K562 (cell line): ENCODE measurements around the gene MYOM1. TPM values are rescaled to one million over a fixed set of nuclear protein-coding genes. Genes with fewer than 3 reads are reported as not detected.
"Not testable (repeated sequence)": the region's sequence is repeated elsewhere in the genome, so short reads cannot be mapped to it uniquely, and the experiment has no call there.

Source experiments
- ATAC-seq: fragments of 200-7000 bp; cut with Tn5 transposase; 3 replicates; pipeline ENCODE4 v1.9.1; 2020; ENCODE audit warnings: moderate library complexity
- BruUV-seq: library from RNA; stranded (reverse); fragments of 400-500 nt; replicated peaks from 2 replicates; lab custom pipeline; 2021; lab: Mats Ljungman, UMichigan
- CTCF ChIA-PET: fragments of 300-600 bp; formaldehyde crosslinking; extraction: SDS; loops from one replicate; lab custom pipeline; 2021; ENCODE audit warnings: low intra/inter-chr PET ratio; lab: Yijun Ruan, JAX
- POLR2A ChIA-PET: fragments of 300-600, 350-650 bp; sonication (Branson Sonifier 250); formaldehyde crosslinking; extraction: SDS; loops from one replicate; lab custom pipeline; 2021; ENCODE audit warnings: antibody characterized with exemption, inconsistent platforms; lab: Yijun Ruan, JAX
- DNase-seq, 4 experiments: peaks; one replicate each; pipeline versions ENCODE4 v3.0.0 to v3.0.0-alpha.2; 2011 to 2018; ENCODE audit warnings: low spot score in 3 of 4, mixed read lengths in 3 of 4; ENCODE audit errors: extremely low read depth in 1 of 4
- FAIRE-seq: peaks from 2 replicates; lab custom pipeline; 2011; peaks lifted over from hg19 to GRCh38; lab: Jason Lieb, UNC
- H2AFZ ChIP-seq: 2 replicates; pipeline ENCODE4 v1.6.0; 2011; ENCODE audit warnings: low read depth, low read length, control low read depth, inconsistent platforms
- H3K27ac ChIP-seq: fragments of 200-600 bp; 3 replicates; pipeline ENCODE4 v1.8.0; 2011; ENCODE audit warnings: low read depth, mild to moderate bottlenecking, control low read depth, inconsistent platforms, low read length, moderate library complexity, mixed read lengths; ENCODE audit errors: extremely low read depth
- H3K27me3 ChIP-seq, 2 experiments: fragments of 300-600 bp in 1 of 2; 2 replicates in 1 of 2; 3 replicates in 1 of 2; pipeline versions ENCODE4 v1.6.0 to v1.8.0; 2011; ENCODE audit warnings: inconsistent platforms in 2 of 2, low read length in 2 of 2, mild to moderate bottlenecking in 1 of 2, mixed read lengths in 1 of 2, moderate library complexity in 1 of 2; ENCODE audit not compliant: control insufficient read depth in 2 of 2, insufficient read depth in 2 of 2
- H3K36me3 ChIP-seq: fragments of 300-600 bp; 3 replicates; pipeline ENCODE4 v1.8.0; 2011; ENCODE audit warnings: mild to moderate bottlenecking, low read length, inconsistent platforms; ENCODE audit not compliant: control insufficient read depth, insufficient read depth
- H3K4me1 ChIP-seq, 2 experiments: fragments of 200-600 bp in 1 of 2; replicated peaks in 1 of 2; 2 replicates in 1 of 2; 3 replicates in 1 of 2; pipeline versions ENCODE4 v1.5.1 to v1.8.0; 2011; ENCODE audit warnings: inconsistent platforms in 2 of 2, low read length in 2 of 2, mild to moderate bottlenecking in 1 of 2, mixed read lengths in 1 of 2, moderate library complexity in 1 of 2; ENCODE audit not compliant: control insufficient read depth in 2 of 2, insufficient read depth in 2 of 2
- H3K4me2 ChIP-seq: 2 replicates; pipeline ENCODE4 v1.6.1; 2011; ENCODE audit warnings: low read length, control low read depth, inconsistent platforms, mixed read lengths; ENCODE audit not compliant: insufficient read depth
- H3K4me3 ChIP-seq: fragments of 200-600 bp; sonication (generic), shearing (Covaris generic); 2 replicates; pipeline ENCODE4 v1.5.1; 2016; ENCODE audit warnings: control low read depth, inconsistent platforms
- H3K79me2 ChIP-seq: fragments of 200-600 bp; 3 replicates; pipeline ENCODE4 v1.8.0; 2011; ENCODE audit warnings: low read length, inconsistent platforms; ENCODE audit not compliant: control insufficient read depth, insufficient read depth
- H3K9ac ChIP-seq, 2 experiments: 2 replicates each; pipeline versions ENCODE4 v1.6.0 to v1.6.1; 2011; ENCODE audit warnings: low read depth in 2 of 2, low read length in 2 of 2, control low read depth in 1 of 2, inconsistent platforms in 1 of 2, mild to moderate bottlenecking in 1 of 2, mixed read lengths in 1 of 2; ENCODE audit not compliant: insufficient read depth in 1 of 2
- H3K9me1 ChIP-seq: one replicate; pipeline ENCODE4 v1.6.0; 2011; ENCODE audit warnings: inconsistent platforms, mild to moderate bottlenecking, low read length, moderate library complexity; ENCODE audit not compliant: control insufficient read depth, insufficient read depth
- H3K9me3 ChIP-seq: replicated peaks from 2 replicates; pipeline ENCODE4 v1.5.1; 2011; ENCODE audit warnings: low read depth, low read length, inconsistent platforms; ENCODE audit not compliant: control insufficient read depth, insufficient read depth
- H4K20me1 ChIP-seq: replicated peaks from 2 replicates; pipeline ENCODE4 v1.6.1; 2011; ENCODE audit warnings: low read length, inconsistent platforms, mixed read lengths; ENCODE audit not compliant: control insufficient read depth, insufficient read depth
- ZNF740 ChIP-seq, 3 experiments: fragments of 200-800 bp in 1 of 3; sonication (Bioruptor generic) in 1 of 3; sonication (generic) in 1 of 3; formaldehyde crosslinking in 1 of 3; IDR thresholded peaks; 2 replicates each; pipeline versions ENCODE4 v1.6.1 to v1.8.0; 2016 to 2022; ENCODE audit warnings: mild to moderate bottlenecking in 2 of 3, missing compliant biosample characterization in 2 of 3, missing genetic modification characterization in 2 of 3, missing genetic modification reagents in 1 of 3
- WGBS: fragments of 100-300 bp; shearing (Covaris generic); methylation state at CpG from one replicate; pipeline ENCODE4 v1.1.6; 2016; ENCODE audit warnings: low coverage, mixed read lengths; ENCODE audit not compliant: insufficient coverage; ENCODE audit errors: missing lambda C conversion rate; 5-methylcytosine and 5-hydroxymethylcytosine counted together
- in situ Hi-C: fragments of 300-500 bp; cut with MboI; formaldehyde crosslinking; loops from 4 replicates; pipeline ENCODE4 v1.15.0; 2018; ENCODE audit warnings: inconsistent platforms, mixed read lengths
- intact Hi-C: fragments of 100-400 bp; cut with micrococcal nuclease; formaldehyde crosslinking; loops from 2 replicates; pipeline ENCODE4 v1.14.2; 2022
- polyA plus RNA-seq, 8 experiments: library from polyadenylated mRNA; depleted of rRNA in 4 of 8; stranded (reverse) in 5 of 8; unstranded in 3 of 8; fragments of >200 nt; fragmentation: Nextera tagmentation in 2 of 8; fragmentation: Illumina TruSeq in 1 of 8; extraction: Ambion mirVana in 2 of 8; extraction: Trizol in 1 of 8; gene quantifications; 2 replicates each; pipeline versions ENCODE4 v1.2.1 to v1.2.3, GENCODE V29; 2011 to 2014; ENCODE audit warnings: inconsistent platforms in 1 of 8, missing spikeins in 1 of 8
- total RNA-seq, 7 experiments: library from RNA; depleted of rRNA in 6 of 7; stranded (reverse); fragments of >200 nt in 6 of 7; fragmentation: Illumina TruSeq in 2 of 7; extraction: Trizol in 2 of 7; gene quantifications; 2 replicates each; pipeline versions ENCODE4 v1.2.1 to v1.2.3, GENCODE V29; 2011 to 2021; ENCODE audit warnings: low replicate concordance in 1 of 7

Gene MYOM1
- total and polyA plus RNA-seq, 9 of the 15 experiments (the other 6 are each of a cell fraction or from before 2014, with no cell fraction given), result 0.01 to 0.62 (median 0.25) TPM

GRCh38 chr18:3074087-3074486, 145.7 kb downstream of the MYOM1 start (continued):
- TF ChIP-seq ZNF740 (CRISPR knock-in tag; IDR thresholded peaks at IDR 0.05) (no peak), ZNF740 (tag; IDR thresholded peaks at IDR 0.05) (no peak)

GRCh38 chr18:3073353-3073752, 146.4 kb downstream of the MYOM1 start:
- CTCF ChIA-PET, DNase-seq: not testable (repeated sequence)

More at GRCh38 chr18:3073353-3073752, 146.4 kb downstream of the MYOM1 start:
- H3K4me2 ChIP-seq, H3K9me3 ChIP-seq, H3K9ac ChIP-seq, H3K27ac ChIP-seq, H3K36me3 ChIP-seq, H3K9me1 ChIP-seq, H3K4me1 ChIP-seq, H3K79me2 ChIP-seq, ATAC-seq, H2AFZ ChIP-seq, FAIRE-seq, BruUV-seq, H3K4me3 ChIP-seq, in situ Hi-C loops, H3K27me3 ChIP-seq, H4K20me1 ChIP-seq, intact Hi-C loops: not testable (repeated sequence)
- POLR2A ChIA-PET, result interaction anchor here (1.1 to 1.9 kb wide), 3 partner anchors 10 to 93 kb away, joined by 4 to 8 read pairs (median 7); no protein-coding TSS in a partner anchor
- 38% methylated on average over 3 of the region's 3 CpGs for WGBS
